Measurements from ENCODE around the gene RNF157.

The RNF157 gene

GRCh38 chr17:76170114-76170513 lies 70.2 kb downstream of the RNF157 start:
- no peak overlapping the region for H3K4me3 ChIP-seq (ENCODE audit: low read depth, low read length)
- TF ChIP-seq CTCF (IDR thresholded peaks at IDR 0.05; ENCODE audit: insufficient read depth, low read depth, low read length, missing control alignments), result no peak
- DNase-seq (ENCODE audit: low read depth), result no peak

GRCh38 chr17:76166906-76167305 lies 73.4 kb downstream of the RNF157 start:
- no peak overlapping the region for H3K4me3 ChIP-seq (ENCODE audit: low read depth, low read length)
- no peak for TF ChIP-seq CTCF (IDR thresholded peaks at IDR 0.05; ENCODE audit: insufficient read depth, low read depth, low read length, missing control alignments)

GRCh38 chr17:76166168-76166567 lies 74.1 kb downstream of the RNF157 start:
- DNase-seq (ENCODE audit: low read depth), result no peak
- no peak for TF ChIP-seq CTCF (IDR thresholded peaks at IDR 0.05; ENCODE audit: insufficient read depth, low read depth, low read length, missing control alignments)
- H3K4me3 ChIP-seq (ENCODE audit: low read depth, low read length), result no peak overlapping the region

More at GRCh38 chr17:76166906-76167305, 73.4 kb downstream of the RNF157 start:
- no peak for DNase-seq (ENCODE audit: low read depth)

- TF ChIP-seq CTCF (IDR thresholded peaks at IDR 0.05; ENCODE audit: insufficient read depth, low read depth, low read length, missing control alignments), result no peak
- H3K4me3 ChIP-seq (ENCODE audit: low read depth, low read length), result no peak overlapping the region
- DNase-seq (ENCODE audit: low read depth), result no peak
Measured at GRCh38 chr17:76164331-76164730, 76.0 kb downstream of the RNF157 start.

- no peak for DNase-seq (ENCODE audit: low read depth)
- no peak overlapping the region for H3K4me3 ChIP-seq (ENCODE audit: low read depth, low read length)
- TF ChIP-seq CTCF (IDR thresholded peaks at IDR 0.05; ENCODE audit: insufficient read depth, low read depth, low read length, missing control alignments), result no peak
Measured at GRCh38 chr17:76163919-76164318, 76.4 kb downstream of the RNF157 start.

- no peak for DNase-seq (ENCODE audit: low read depth)
- TF ChIP-seq CTCF (IDR thresholded peaks at IDR 0.05; ENCODE audit: insufficient read depth, low read depth, low read length, missing control alignments), result no peak
- no peak overlapping the region for H3K4me3 ChIP-seq (ENCODE audit: low read depth, low read length)
Measured at GRCh38 chr17:76161619-76162266, 78.5 kb downstream of the RNF157 start.
